Body of pancreas (tissue), 4 donors: ENCODE measurements around the gene ARHGEF19.

ENCODE experiments used
- CTCF ChIP-seq, 7 experiments: fragments of 450-650 bp in 4 of 7; fragments of 200-600 bp in 3 of 7; sonication (generic) in 3 of 7; IDR thresholded peaks; one replicate each; pipeline ENCODE4 v1.5.1; 2016 to 2019; ENCODE audit warnings: antibody characterized with exemption in 7 of 7
- POLR2A ChIP-seq, 3 donors: fragments of 450-650 bp; IDR thresholded peaks; one replicate each; pipeline ENCODE4 v1.6.1; 2016; ENCODE audit warnings: antibody characterized with exemption in 3 of 3, mild to moderate bottlenecking in 2 of 3

- no peak for TF ChIP-seq POLR2A (IDR thresholded peaks at IDR 0.05)
- TF ChIP-seq CTCF (IDR thresholded peaks at IDR 0.05): no peak
These were observed 12.8 kb downstream of the ARHGEF19 start for GRCh38 chr1:16199700-16200099.
